Activated CD8-positive, alpha-beta memory T cell treated with anti-CD3 and anti-CD28 coated beads, Interleukin-2, amount 50 U/mL, for 48 hours (primary cell): ENCODE data around the gene CADM1.
"Not testable (repeated sequence)": the region's sequence is repeated elsewhere in the genome, so short reads cannot be mapped to it uniquely, and the experiment has no call there.

Source experiments
- DNase-seq: peaks from one replicate; pipeline ENCODE4 v3.0.0-alpha.2; 2020

The CADM1 gene

GRCh38 chr11:115475564-115475963 lies 28.7 kb downstream of the CADM1 start:
- no peak for DNase-seq

GRCh38 chr11:115474306-115474705 lies 29.9 kb downstream of the CADM1 start:
- not testable (repeated sequence) for DNase-seq

- DNase-seq: no peak
Observed at GRCh38 chr11:115473167-115473566, 31.0 kb downstream of the CADM1 start.

GRCh38 chr11:115471367-115471766 lies 32.8 kb downstream of the CADM1 start:
- no peak for DNase-seq

- DNase-seq: no peak
Observed at GRCh38 chr11:115470928-115471327, 33.3 kb downstream of the CADM1 start.

- no peak for DNase-seq
Observed at GRCh38 chr11:115469361-115469760, 34.9 kb downstream of the CADM1 start.

- no peak for DNase-seq
Observed at GRCh38 chr11:115466122-115466521, 38.1 kb downstream of the CADM1 start.

- DNase-seq: no peak
Observed at GRCh38 chr11:115464269-115464668, 39.9 kb downstream of the CADM1 start.

GRCh38 chr11:115463606-115464005 lies 40.6 kb downstream of the CADM1 start:
- no peak for DNase-seq

- no peak for DNase-seq
Observed at GRCh38 chr11:115462757-115463156, 41.5 kb downstream of the CADM1 start.

- DNase-seq: no peak
Observed at GRCh38 chr11:115462004-115462541, 42.1 kb downstream of the CADM1 start.

- DNase-seq: no peak
Observed at GRCh38 chr11:115460512-115460911, 43.7 kb downstream of the CADM1 start.

GRCh38 chr11:115459563-115459962 lies 44.7 kb downstream of the CADM1 start:
- no peak for DNase-seq

- DNase-seq: no peak
Observed at GRCh38 chr11:115458877-115459276, 45.3 kb downstream of the CADM1 start.

GRCh38 chr11:115456019-115456418 lies 48.2 kb downstream of the CADM1 start:
- DNase-seq: no peak

- no peak for DNase-seq
Observed at GRCh38 chr11:115455613-115456012, 48.6 kb downstream of the CADM1 start.

GRCh38 chr11:115454525-115454924 lies 49.7 kb downstream of the CADM1 start:
- no peak for DNase-seq

- no peak for DNase-seq
Observed at GRCh38 chr11:115453693-115454490, 50.3 kb downstream of the CADM1 start.

GRCh38 chr11:115452241-115452640 lies 52.0 kb downstream of the CADM1 start:
- no peak for DNase-seq

- DNase-seq: no peak
Observed at GRCh38 chr11:115450519-115450918, 53.7 kb downstream of the CADM1 start.

GRCh38 chr11:115447273-115447864 lies 56.8 kb downstream of the CADM1 start:
- no peak for DNase-seq

GRCh38 chr11:115446214-115446613 lies 58.0 kb downstream of the CADM1 start:
- DNase-seq: no peak

- DNase-seq: no peak
Observed at GRCh38 chr11:115444542-115444941, 59.7 kb downstream of the CADM1 start.

- no peak for DNase-seq
Observed at GRCh38 chr11:115439969-115440540, 64.2 kb downstream of the CADM1 start.
